K562 (cell line): Measurements from ENCODE around the gene EPHA4. TPM values are rescaled to one million over a fixed set of nuclear protein-coding genes. Genes with fewer than 3 reads are reported as not detected.

Experiments
- IRF9 ChIP-seq: fragments of 450-650 bp; IDR thresholded peaks from 2 replicates; pipeline ENCODE4 v1.6.1; 2016; ENCODE audit warnings: missing biosample characterization, missing genetic modification characterization
- L3MBTL2 ChIP-seq: fragments of 450-650 bp; IDR thresholded peaks from 2 replicates; pipeline ENCODE4 v1.6.1; 2016; ENCODE audit warnings: mild to moderate bottlenecking, moderate library complexity
- MYC ChIP-seq, 2 experiments: fragments of 250-450 bp in 1 of 2; sonication (Bioruptor Pico) in 1 of 2; IDR thresholded peaks; 2 replicates each; pipeline versions ENCODE4 v1.5.1 to v1.6.1; 2012 to 2021; ENCODE audit warnings: low read depth in 2 of 2, borderline replicate concordance in 1 of 2, improper control_type of control experiment in 1 of 2, low read length in 1 of 2, mild to moderate bottlenecking in 1 of 2, moderate library complexity in 1 of 2
- RCOR1 ChIP-seq, 2 experiments: IDR thresholded peaks; 2 replicates each; pipeline ENCODE4 v1.6.1; 2012; ENCODE audit warnings: low read depth in 2 of 2, low read length in 2 of 2, borderline replicate concordance in 1 of 2, improper control_type of control experiment in 1 of 2
- SIX5 ChIP-seq, 2 experiments: IDR thresholded peaks; 2 replicates each; pipeline ENCODE4 v1.6.1; 2011; ENCODE audit warnings: low read length in 2 of 2, borderline replicate concordance in 1 of 2, low read depth in 1 of 2, mild to moderate bottlenecking in 1 of 2, moderate library complexity in 1 of 2; ENCODE audit not compliant: insufficient read depth in 1 of 2
- SRSF7 ChIP-seq: fragments of 200-400 bp; formaldehyde crosslinking; optimal IDR thresholded peaks from 2 replicates; pipeline ENCODE3; 2017; ENCODE audit warnings: mild to moderate bottlenecking, low read depth, low read length
- polyA plus RNA-seq, 8 experiments: library from polyadenylated mRNA; depleted of rRNA in 4 of 8; stranded (reverse) in 5 of 8; unstranded in 3 of 8; fragments of >200 nt; fragmentation: Nextera tagmentation in 2 of 8; fragmentation: Illumina TruSeq in 1 of 8; extraction: Ambion mirVana in 2 of 8; extraction: Trizol in 1 of 8; gene quantifications; 2 replicates each; pipeline versions ENCODE4 v1.2.1 to v1.2.3, GENCODE V29; 2011 to 2014; ENCODE audit warnings: inconsistent platforms in 1 of 8, missing spikeins in 1 of 8
- total RNA-seq, 7 experiments: library from RNA; depleted of rRNA in 6 of 7; stranded (reverse); fragments of >200 nt in 6 of 7; fragmentation: Illumina TruSeq in 2 of 7; extraction: Trizol in 2 of 7; gene quantifications; 2 replicates each; pipeline versions ENCODE4 v1.2.1 to v1.2.3, GENCODE V29; 2011 to 2021; ENCODE audit warnings: low replicate concordance in 1 of 7
- TF ChIP-seq, protein P1 (sequence below): sonication (generic); formaldehyde crosslinking; IDR thresholded peaks from 2 replicates; pipeline ENCODE4 v1.8.1; 2023; ENCODE audit warnings: mild to moderate bottlenecking, missing genetic modification reagents

EPHA4 gene
- total and polyA plus RNA-seq, 9 of the 15 experiments (the other 6 are each of a cell fraction or from before 2014, with no cell fraction given): 0.07 to 0.09 (median 0.07) TPM; not detected in 6

- TF ChIP-seq IRF9 (tag) (no peak), RCOR1 (IDR thresholded peaks at IDR 0.05; ENCODE audit: borderline replicate concordance in 1 of 2, low read depth in 2 of 2, low read length in 2 of 2) (no peak), SRSF7 (no peak), MYC (IDR thresholded peaks at IDR 0.05; ENCODE audit: low read depth, low read length) (no peak), MYC (CRISPR knock-in tag; IDR thresholded peaks at IDR 0.05; ENCODE audit: borderline replicate concordance, low read depth) (no peak), L3MBTL2 (no peak), SIX5 (IDR thresholded peaks at IDR 0.05; ENCODE audit: borderline replicate concordance in 1 of 2, insufficient read depth in 1 of 2, low read depth in 1 of 2, low read length in 2 of 2) (no peak)
- TF ChIP-seq, protein P1, sequence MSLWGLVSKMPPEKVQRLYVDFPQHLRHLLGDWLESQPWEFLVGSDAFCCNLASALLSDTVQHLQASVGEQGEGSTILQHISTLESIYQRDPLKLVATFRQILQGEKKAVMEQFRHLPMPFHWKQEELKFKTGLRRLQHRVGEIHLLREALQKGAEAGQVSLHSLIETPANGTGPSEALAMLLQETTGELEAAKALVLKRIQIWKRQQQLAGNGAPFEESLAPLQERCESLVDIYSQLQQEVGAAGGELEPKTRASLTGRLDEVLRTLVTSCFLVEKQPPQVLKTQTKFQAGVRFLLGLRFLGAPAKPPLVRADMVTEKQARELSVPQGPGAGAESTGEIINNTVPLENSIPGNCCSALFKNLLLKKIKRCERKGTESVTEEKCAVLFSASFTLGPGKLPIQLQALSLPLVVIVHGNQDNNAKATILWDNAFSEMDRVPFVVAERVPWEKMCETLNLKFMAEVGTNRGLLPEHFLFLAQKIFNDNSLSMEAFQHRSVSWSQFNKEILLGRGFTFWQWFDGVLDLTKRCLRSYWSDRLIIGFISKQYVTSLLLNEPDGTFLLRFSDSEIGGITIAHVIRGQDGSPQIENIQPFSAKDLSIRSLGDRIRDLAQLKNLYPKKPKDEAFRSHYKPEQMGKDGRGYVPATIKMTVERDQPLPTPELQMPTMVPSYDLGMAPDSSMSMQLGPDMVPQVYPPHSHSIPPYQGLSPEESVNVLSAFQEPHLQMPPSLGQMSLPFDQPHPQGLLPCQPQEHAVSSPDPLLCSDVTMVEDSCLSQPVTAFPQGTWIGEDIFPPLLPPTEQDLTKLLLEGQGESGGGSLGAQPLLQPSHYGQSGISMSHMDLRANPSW (CRISPR knock-in tag): no peak
Observed at GRCh38 chr2:221610255-221610654, 38.2 kb upstream of the EPHA4 start (continued).
